HEK293 (cell line): ENCODE results near the gene IL18.

Experiments
- CTCF ChIA-PET: fragments of 350-600 bp; formaldehyde crosslinking; extraction: SDS; loops from one replicate; lab custom pipeline; 2021; ENCODE audit warnings: antibody characterized with exemption; lab: Yijun Ruan, JAX
- POLR2A ChIA-PET: fragments of 300-600 bp; formaldehyde crosslinking; extraction: SDS; loops from one replicate; lab custom pipeline; 2020; ENCODE audit warnings: antibody characterized with exemption, inconsistent platforms; lab: Yijun Ruan, JAX
- H3K27ac ChIP-seq: fragments of 200-500 bp; sonication (Bioruptor generic); 2 replicates; pipeline ENCODE4 v1.5.1; 2014; ENCODE audit warnings: low read depth, low read length, control low read depth, inconsistent platforms; ENCODE audit errors: extremely low read depth
- H3K36me3 ChIP-seq, 2 experiments: fragments of 200-500 bp in 1 of 2; sonication (Bioruptor generic) in 1 of 2; 1 replicate in 1 of 2; 2 replicates in 1 of 2; pipeline ENCODE4 v1.5.1; 2014 to 2017; ENCODE audit warnings: inconsistent platforms in 2 of 2, low read length in 2 of 2; ENCODE audit not compliant: control insufficient read depth in 2 of 2, insufficient read depth in 1 of 2
- H3K4me1 ChIP-seq: fragments of 200-500 bp; sonication (Bioruptor generic); 2 replicates; pipeline ENCODE4 v1.5.1; 2014; ENCODE audit warnings: mild to moderate bottlenecking, low read length, inconsistent platforms; ENCODE audit not compliant: control insufficient read depth, insufficient read depth
- H3K4me3 ChIP-seq: 2 replicates; pipeline ENCODE4 v1.5.1; 2011; ENCODE audit warnings: low read depth, mild to moderate bottlenecking, control low read depth, low read length, moderate library complexity
- H3K9me3 ChIP-seq: fragments of 200-500 bp; sonication (Bioruptor generic); 2 replicates; pipeline ENCODE4 v1.5.1; 2014; ENCODE audit warnings: low read depth, low read length, inconsistent platforms; ENCODE audit not compliant: control insufficient read depth, insufficient read depth
- AEBP2 ChIP-seq: fragments of 450-650 bp; formaldehyde crosslinking; IDR thresholded peaks from 2 replicates; pipeline ENCODE4 v1.5.1; 2016; ENCODE audit warnings: missing biosample characterization, missing genetic modification characterization, borderline replicate concordance
- BCL11A ChIP-seq: fragments of 450-650 bp; formaldehyde crosslinking; IDR thresholded peaks from 2 replicates; pipeline ENCODE4 v1.5.1; 2016; ENCODE audit warnings: low read depth, missing biosample characterization, missing genetic modification characterization
- GLI4 ChIP-seq: fragments of 450-650 bp; formaldehyde crosslinking; IDR thresholded peaks from 2 replicates; pipeline ENCODE4 v1.5.1; 2016; ENCODE audit warnings: missing biosample characterization, missing genetic modification characterization
- PRDM4 ChIP-seq: fragments of 450-650 bp; formaldehyde crosslinking; IDR thresholded peaks from 2 replicates; pipeline ENCODE4 v1.5.1; 2017; ENCODE audit warnings: missing biosample characterization, missing genetic modification characterization
- YY2 ChIP-seq: fragments of 450-650 bp; formaldehyde crosslinking; IDR thresholded peaks from 2 replicates; pipeline ENCODE4 v1.5.1; 2016; ENCODE audit warnings: missing biosample characterization, missing genetic modification characterization
- ZFP37 ChIP-seq: fragments of 450-650 bp; formaldehyde crosslinking; IDR thresholded peaks from 2 replicates; pipeline ENCODE4 v1.5.1; 2016; ENCODE audit warnings: missing biosample characterization, missing genetic modification characterization
- ZNF10 ChIP-seq: fragments of 450-650 bp; formaldehyde crosslinking; IDR thresholded peaks from 2 replicates; pipeline ENCODE4 v1.5.1; 2017; ENCODE audit warnings: missing biosample characterization, missing genetic modification characterization
- ZNF133 ChIP-seq: fragments of 450-650 bp; formaldehyde crosslinking; IDR thresholded peaks from 2 replicates; pipeline ENCODE4 v1.5.1; 2016; ENCODE audit warnings: missing biosample characterization, missing genetic modification characterization
- ZNF138 ChIP-seq: fragments of 450-650 bp; formaldehyde crosslinking; IDR thresholded peaks from 2 replicates; pipeline ENCODE4 v1.5.1; 2016; ENCODE audit warnings: missing biosample characterization, missing genetic modification characterization, borderline replicate concordance
- ZNF148 ChIP-seq: fragments of 450-650 bp; formaldehyde crosslinking; IDR thresholded peaks from 2 replicates; pipeline ENCODE4 v1.5.0; 2017; ENCODE audit warnings: missing biosample characterization, missing genetic modification characterization, borderline replicate concordance
- ZNF184 ChIP-seq: fragments of 450-650 bp; IDR thresholded peaks from 2 replicates; pipeline ENCODE4 v1.5.1; 2018; ENCODE audit warnings: missing biosample characterization, mild to moderate bottlenecking, missing genetic modification characterization
- ZNF214 ChIP-seq: fragments of 450-650 bp; formaldehyde crosslinking; IDR thresholded peaks from 2 replicates; pipeline ENCODE4 v1.5.1; 2017; ENCODE audit warnings: missing biosample characterization, mild to moderate bottlenecking, missing genetic modification characterization, borderline replicate concordance
- ZNF248 ChIP-seq: fragments of 450-650 bp; formaldehyde crosslinking; IDR thresholded peaks from 2 replicates; pipeline ENCODE4 v1.5.1; 2017; ENCODE audit warnings: missing biosample characterization, missing genetic modification characterization
- ZNF311 ChIP-seq: fragments of 450-650 bp; formaldehyde crosslinking; IDR thresholded peaks from 2 replicates; pipeline ENCODE4 v1.5.1; 2017; ENCODE audit warnings: missing biosample characterization, missing genetic modification characterization, borderline replicate concordance
- ZNF350 ChIP-seq: fragments of 450-650 bp; formaldehyde crosslinking; IDR thresholded peaks from 2 replicates; pipeline ENCODE4 v1.5.0; 2017; ENCODE audit warnings: missing biosample characterization, mild to moderate bottlenecking, missing genetic modification characterization
- ZNF366 ChIP-seq: fragments of 450-650 bp; formaldehyde crosslinking; conservative IDR thresholded peaks from 2 replicates; pipeline ENCODE4 v1.5.1; 2016; ENCODE audit warnings: missing biosample characterization, missing genetic modification characterization
- ZNF37A ChIP-seq: fragments of 450-650 bp; IDR thresholded peaks from 2 replicates; pipeline ENCODE4 v1.5.1; 2018; ENCODE audit warnings: missing biosample characterization, missing genetic modification characterization
- ZNF423 ChIP-seq: fragments of 450-650 bp; formaldehyde crosslinking; IDR thresholded peaks from 2 replicates; pipeline ENCODE4 v1.5.1; 2016; ENCODE audit warnings: missing biosample characterization, missing genetic modification characterization
- ZNF521 ChIP-seq: fragments of 450-650 bp; formaldehyde crosslinking; IDR thresholded peaks from 2 replicates; pipeline ENCODE4 v1.5.1; 2017; ENCODE audit warnings: missing biosample characterization, mild to moderate bottlenecking, missing genetic modification characterization
- ZNF529 ChIP-seq: fragments of 450-650 bp; formaldehyde crosslinking; IDR thresholded peaks from 2 replicates; pipeline ENCODE4 v1.5.1; 2017; ENCODE audit warnings: missing genetic modification characterization, missing biosample characterization; ENCODE audit not compliant: insufficient replicate concordance
- ZNF548 ChIP-seq: fragments of 450-650 bp; formaldehyde crosslinking; IDR thresholded peaks from 2 replicates; pipeline ENCODE4 v1.5.1; 2016; ENCODE audit warnings: missing biosample characterization, missing genetic modification characterization
- ZNF677 ChIP-seq: fragments of 450-650 bp; IDR thresholded peaks from 2 replicates; pipeline ENCODE4 v1.5.0; 2018; ENCODE audit warnings: missing biosample characterization, mild to moderate bottlenecking, missing genetic modification characterization, moderate library complexity

The IL18 gene

GRCh38 chr11:112178428-112178827 is 14.5 kb upstream of the IL18 start:
- Histone ChIP-seq H3K4me1 (peaks cover 3% of the 10 kb centered on the region; the same call in 1 of the 2 replicates), H3K4me3 (no peak overlapping the region), H3K9me3 (no peaks in the 10 kb centered on the region), H3K36me3 (no peaks in the 10 kb centered on the region), H3K27ac (no peak overlapping the region)
- POLR2A ChIA-PET = interaction anchor here (1.0 kb wide), 1 partner anchor 27 kb away, joined by 3 read pairs; no protein-coding TSS in a partner anchor
- CTCF ChIA-PET = interaction anchor here (5.2 kb wide), 1 partner anchor 66 kb away, joined by 64 read pairs; no protein-coding TSS in a partner anchor
- TF ChIP-seq ZNF677 (no peak), ZNF248 (tag by site-specific recombination) (no peak), ZNF37A (tag by site-specific recombination) (no peak), ZNF350 (no peak), ZNF184 (no peak)

GRCh38 chr11:112177589-112177988 is 13.7 kb upstream of the IL18 start:
- CTCF ChIA-PET = interaction anchor here (0.7 to 5.2 kb wide), 2 partner anchors 65 to 837 kb away, joined by 3 to 64 read pairs; no protein-coding TSS in a partner anchor
- TF ChIP-seq ZNF133 (tag by site-specific recombination) (no peak), PRDM4 (tag by site-specific recombination) (no peak)
- H3K36me3 ChIP-seq = no peaks in the 10 kb centered on the region
- H3K9me3 ChIP-seq = no peaks in the 10 kb centered on the region
- no peak overlapping the region for H3K27ac ChIP-seq
- POLR2A ChIA-PET = interaction anchor here (1.0 kb wide), 1 partner anchor 26 kb away, joined by 3 read pairs; no protein-coding TSS in a partner anchor
- H3K4me3 ChIP-seq = no peak overlapping the region
- H3K4me1 ChIP-seq = peaks cover 3% of the 10 kb centered on the region; the same call in 1 of the 2 replicates

- H3K27ac ChIP-seq = no peak overlapping the region
- no peaks in the 10 kb centered on the region for H3K36me3 ChIP-seq
- no peak overlapping the region for H3K4me3 ChIP-seq
- POLR2A ChIA-PET = interaction anchor here (0.6 kb wide), 1 partner anchor 72 kb away, joined by 3 read pairs; no protein-coding TSS in a partner anchor
- TF ChIP-seq ZNF311 (no peak), ZNF148 (tag by site-specific recombination) (no peak), ZNF366 (tag by site-specific recombination) (no peak), ZNF423 (tag by site-specific recombination) (no peak), ZNF214 (no peak), YY2 (tag by site-specific recombination) (no peak), ZNF521 (no peak), BCL11A (no peak), ZNF138 (no peak), ZNF548 (tag by site-specific recombination) (no peak), GLI4 (tag by site-specific recombination) (no peak), AEBP2 (no peak), ZNF529 (tag by site-specific recombination) (no peak), ZFP37 (no peak), ZNF10 (tag by site-specific recombination) (no peak)
- CTCF ChIA-PET = interaction anchor here (0.6 to 5.2 kb wide), 11 partner anchors 8 to 605 kb away, joined by 3 to 64 read pairs (median 4); no protein-coding TSS in a partner anchor
- no peaks in the 10 kb centered on the region for H3K9me3 ChIP-seq
- peaks cover 3% of the 10 kb centered on the region; the same call in 1 of the 2 replicates for H3K4me1 ChIP-seq
Measured at GRCh38 chr11:112176077-112176476, 12.2 kb upstream of the IL18 start.
